Naive B cell (primary cell): ENCODE measurements around the gene CAPN6. TPM values are rescaled to one million over a fixed set of nuclear protein-coding genes. Genes with fewer than 3 reads are reported as not detected.

Experiments used
- polyA plus RNA-seq, 6 donors: library from polyadenylated mRNA; unstranded; fragments of 300-500 nt; fragmentation: Illumina TruSeq; gene quantifications; one replicate each; pipeline ENCODE4 v1.2.3, GENCODE V29; 2021; ENCODE audit warnings: low read depth in 6 of 6

Gene CAPN6
- polyA plus RNA-seq, 6 donors from 2014 or later: not detected

Other genes with a start within 250 kb of the CAPN6 start
- not detected for gene PAK3, start 174.3 kb downstream of the CAPN6 start, polyA plus RNA-seq
- gene DCX, start 141.7 kb upstream of the CAPN6 start, polyA plus RNA-seq: not detected
- gene SERTM2, start 241.2 kb upstream of the CAPN6 start, polyA plus RNA-seq: not detected